Stimulated activated CD8-positive, alpha-beta memory T cell treated with anti-CD3 and anti-CD28 coated beads, Interleukin-7, amount 100 ng/mL, for 4 hours (primary cell): ENCODE results near the gene NAALADL2.
"Not testable (repeated sequence)": the region's sequence is repeated elsewhere in the genome, so short reads cannot be mapped to it uniquely, and the experiment has no call there.

Experiments used
- DNase-seq, 2 donors: peaks; one replicate each; pipeline ENCODE4 v3.0.0-alpha.2; 2020; ENCODE audit warnings: low read depth in 2 of 2

The NAALADL2 gene

DNA sequence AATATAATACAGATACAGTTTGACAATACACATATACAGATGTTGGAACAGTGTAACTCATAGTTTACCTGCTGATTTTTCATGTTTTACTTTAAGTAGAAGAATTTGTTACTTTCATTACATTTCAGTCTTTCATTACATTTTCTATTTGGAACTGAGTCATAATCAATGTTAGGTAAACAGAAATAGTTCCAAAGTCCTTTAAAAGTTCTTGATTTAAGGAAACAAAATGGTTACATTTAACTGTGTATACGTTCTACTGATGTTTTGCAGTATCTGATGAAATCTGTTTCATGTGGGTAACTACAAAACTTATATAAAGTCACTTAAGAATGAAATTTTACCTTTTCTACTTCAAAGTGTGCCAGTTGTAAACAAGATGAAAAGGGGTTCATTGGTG, 721.2 kb downstream of the NAALADL2 start:
- DNase-seq = no peak

DNA sequence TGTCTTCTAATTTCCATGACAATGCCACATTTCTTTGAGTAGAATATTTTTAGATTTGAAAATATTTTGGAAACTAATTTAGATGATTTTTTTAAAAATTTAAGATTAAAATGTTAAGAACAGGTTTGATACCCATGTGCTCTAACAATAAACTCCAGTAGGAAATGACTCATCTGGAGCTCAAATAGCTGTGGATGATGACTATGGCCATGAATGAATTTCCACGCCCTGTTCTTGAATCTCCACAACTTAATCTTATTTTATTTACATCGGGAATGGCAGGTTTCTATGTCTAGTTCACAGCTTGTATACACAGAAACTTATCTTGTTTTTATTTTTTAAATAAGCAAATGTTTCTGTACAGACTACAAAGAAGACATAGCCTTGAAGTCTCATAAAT, 726.8 kb downstream of the NAALADL2 start:
- DNase-seq = no peak

DNA sequence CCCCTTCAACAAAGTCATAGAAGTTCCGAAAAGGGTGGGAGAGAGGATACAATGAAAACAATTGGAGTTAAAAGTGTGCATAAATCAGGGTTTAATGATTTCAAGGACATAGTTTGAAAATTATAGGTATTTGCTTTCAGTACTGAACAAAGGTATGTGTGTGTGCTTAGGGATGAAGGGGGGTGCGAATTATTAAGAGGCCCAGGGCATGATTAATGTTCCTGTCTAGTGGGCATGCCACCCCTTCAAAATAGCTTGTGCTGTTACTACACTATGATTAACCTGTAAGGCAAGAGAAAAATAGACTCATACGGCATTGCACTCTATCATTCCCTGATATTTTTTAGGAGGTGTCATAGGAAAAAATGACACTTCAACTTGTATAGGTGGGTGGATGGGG, 731.6 kb downstream of the NAALADL2 start:
- no peak for DNase-seq

DNA sequence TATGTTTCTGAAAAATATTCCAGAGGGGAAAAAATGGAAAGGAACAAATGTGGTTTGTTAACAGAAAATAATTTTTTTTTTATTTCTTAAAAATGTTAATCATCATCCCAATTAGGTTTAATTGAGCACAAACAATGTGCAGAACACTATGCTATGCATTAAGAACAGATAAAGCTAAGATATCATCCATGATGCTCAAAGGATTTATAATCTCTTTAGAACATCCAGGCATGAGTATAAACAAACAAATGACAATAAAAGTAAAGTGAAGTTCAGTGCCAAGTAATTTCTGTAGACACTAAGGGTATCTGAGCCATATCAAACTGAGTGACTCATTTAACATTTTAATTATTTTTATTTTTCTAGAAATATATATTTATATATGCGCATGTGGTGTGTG, 732.2 kb downstream of the NAALADL2 start:
- no peak for DNase-seq

DNA sequence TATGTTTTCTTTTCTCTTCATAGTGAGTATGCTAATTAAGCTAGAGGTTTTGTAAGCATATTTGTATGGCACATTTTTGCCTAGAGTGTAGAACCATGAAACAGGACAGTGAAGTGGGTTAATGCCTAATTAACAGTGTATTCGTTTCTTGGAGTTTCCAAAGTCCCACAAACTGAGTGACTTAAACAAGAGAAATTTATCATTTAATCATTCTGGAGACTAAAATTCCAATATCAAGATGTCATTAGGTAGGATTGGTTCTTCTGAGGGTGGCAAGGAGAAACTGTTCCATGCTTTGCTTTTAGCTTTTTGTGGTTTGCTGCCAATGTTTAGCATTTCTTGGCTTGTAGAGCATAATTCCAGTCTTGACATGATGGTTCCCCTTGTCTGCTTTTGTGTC, 734.2 kb downstream of the NAALADL2 start:
- no peak for DNase-seq

DNA sequence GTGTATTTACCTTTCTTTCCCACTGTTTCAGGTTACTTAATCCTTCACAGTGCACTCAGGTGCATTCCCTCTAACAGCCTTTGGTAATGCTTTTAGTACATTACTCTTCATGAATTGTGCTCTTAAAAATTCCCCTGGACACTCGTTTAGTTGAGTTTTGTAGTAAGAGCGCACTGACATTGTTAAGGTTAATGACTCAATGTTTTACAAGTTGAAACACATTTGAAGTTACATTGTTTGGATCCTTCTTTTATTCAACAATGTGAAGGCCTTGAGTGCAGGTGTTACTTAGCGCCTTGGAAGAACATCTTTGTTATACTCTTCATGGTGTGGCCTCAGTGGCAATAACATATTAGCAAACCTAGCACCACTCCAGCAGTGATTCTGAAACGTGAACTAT, 739.6 kb downstream of the NAALADL2 start:
- DNase-seq = no peak

DNA sequence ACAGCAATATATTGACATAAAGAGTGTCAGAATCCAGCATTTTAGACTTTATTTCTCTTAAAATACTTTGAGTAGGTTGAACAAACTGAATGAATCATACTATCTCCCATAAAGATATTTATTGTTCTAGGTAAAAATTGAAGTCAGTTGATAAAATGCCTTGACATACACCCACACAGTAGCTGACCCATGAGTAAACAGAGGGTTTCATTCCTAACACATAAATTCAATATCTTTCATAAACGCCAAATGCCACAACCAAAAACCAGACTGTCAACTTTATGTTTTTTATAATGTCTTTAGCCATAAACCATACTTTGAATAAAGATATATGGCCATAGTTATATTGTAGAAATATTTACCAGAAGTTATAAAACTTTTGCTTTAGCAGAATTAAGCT, 742.4 kb downstream of the NAALADL2 start:
- DNase-seq = no peak

DNA sequence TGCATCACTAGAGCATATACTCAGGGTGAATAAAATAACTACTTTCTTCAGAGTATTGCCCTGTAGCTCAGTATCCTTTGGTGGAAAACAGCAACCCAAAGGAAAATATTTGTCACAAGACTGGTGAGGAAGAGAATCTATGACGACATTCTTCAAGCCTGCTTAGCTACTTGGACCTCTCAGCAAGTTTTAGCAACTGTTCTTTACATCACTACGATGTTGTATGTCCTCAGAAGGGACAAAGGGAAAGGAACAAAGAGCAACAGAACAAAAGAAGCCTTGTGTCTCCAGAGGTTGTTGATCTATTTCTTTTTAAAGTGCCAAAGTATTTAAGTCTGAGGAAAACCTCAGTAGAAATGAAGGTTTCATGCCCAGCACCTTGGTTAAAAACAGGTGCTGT, 746.7 kb downstream of the NAALADL2 start:
- no peak for DNase-seq

DNA sequence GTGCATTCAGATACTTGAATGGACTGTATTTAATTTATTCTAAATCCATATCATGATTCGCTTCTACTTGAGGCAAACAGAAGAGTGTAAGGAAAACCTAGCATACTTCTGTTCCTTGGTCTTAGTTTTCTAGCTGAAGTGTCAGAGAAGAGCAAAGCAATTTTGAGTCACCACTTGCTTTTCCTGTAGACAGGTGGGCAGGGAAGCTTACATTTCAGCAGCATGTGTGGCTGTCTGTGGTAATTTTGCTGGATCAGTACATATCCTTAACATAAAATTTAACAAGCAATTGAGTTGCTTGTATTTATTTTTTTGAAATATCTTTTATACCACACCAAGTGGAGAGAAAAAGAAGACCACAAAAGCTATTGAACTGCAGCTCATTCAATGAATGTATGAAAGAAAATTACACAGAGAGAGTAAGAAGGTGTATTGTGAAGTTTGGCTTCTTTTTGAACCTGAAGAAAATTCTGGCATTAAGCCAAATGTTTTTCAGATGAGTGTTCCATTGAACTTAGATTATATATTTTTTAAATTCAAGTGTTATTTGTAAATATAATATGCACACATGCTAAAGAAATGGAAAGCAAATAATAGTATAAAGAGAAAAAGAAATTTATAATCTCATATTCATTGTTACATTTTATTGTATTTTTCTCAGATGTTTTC, 747.6 kb downstream of the NAALADL2 start:
- no peak for DNase-seq

DNA sequence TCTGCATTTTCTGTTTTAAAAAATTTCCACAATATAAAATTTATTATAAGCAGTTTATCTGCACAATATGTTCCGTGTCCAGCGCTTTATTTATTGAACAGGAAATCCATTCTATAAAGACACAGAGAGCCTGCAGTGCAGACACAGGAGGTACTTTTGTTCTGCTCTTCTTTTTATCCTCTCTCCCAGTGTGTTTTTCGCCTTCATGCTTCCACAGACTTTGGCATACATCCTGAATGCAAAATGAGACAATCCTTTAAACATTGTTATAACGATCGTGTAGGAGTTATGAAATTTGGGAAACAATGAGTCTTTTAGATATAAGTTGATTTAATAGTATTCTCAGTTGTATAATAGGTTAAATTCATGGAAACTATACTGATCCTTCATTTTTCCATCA, 749.2 kb downstream of the NAALADL2 start:
- DNase-seq = no peak

DNA sequence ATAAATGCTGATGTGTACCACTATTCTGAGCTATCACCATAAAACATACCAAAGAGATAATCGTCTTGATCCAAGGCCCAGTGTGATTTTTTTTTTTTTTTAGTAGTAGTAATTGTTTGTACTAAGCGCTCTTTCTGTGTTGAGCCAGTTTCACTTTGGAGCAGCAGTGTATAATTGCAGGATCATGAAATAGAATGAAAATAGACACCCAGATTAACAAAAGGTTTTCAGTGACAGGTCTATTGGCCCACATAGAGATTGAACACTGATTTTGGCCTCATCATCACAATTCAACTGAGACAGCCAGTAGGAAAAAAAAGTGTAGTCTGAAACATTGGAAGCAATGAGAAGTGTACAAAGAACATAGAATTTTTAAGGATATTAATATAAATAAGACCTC, 749.8 kb downstream of the NAALADL2 start:
- no peak for DNase-seq

DNA sequence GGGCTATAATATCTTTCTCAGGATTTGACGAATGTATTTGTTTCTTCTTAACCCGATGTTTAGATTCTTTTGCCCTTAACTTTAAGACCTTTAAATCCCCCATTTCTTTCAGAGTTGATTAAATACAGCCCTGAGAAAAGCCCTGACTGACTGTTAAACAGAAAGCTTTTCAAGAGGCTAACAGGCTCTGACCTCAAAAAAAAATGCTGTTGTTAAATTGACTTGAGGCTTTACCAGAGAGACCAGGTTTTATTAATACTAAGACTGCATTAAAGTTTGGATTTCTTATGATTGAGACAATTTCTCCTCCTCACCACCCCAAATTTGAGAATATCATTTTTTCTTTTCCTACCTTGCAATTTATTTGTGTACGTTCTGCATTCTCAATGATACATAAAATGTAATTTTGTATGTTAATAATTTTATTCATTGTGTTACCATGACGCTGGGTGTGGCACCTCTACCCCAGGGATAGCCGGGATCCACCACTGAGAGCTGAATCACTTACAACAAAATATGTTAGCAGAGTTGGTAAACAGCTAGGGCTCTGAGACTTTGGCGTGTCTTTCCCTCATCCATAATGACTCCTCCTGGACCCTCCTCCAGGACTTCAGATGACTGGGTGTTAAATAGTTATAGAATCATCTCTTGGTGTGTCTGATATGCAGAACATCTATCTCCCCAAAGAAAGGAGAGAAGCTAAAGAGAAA, 753.5 kb downstream of the NAALADL2 start:
- no peak for DNase-seq

DNA sequence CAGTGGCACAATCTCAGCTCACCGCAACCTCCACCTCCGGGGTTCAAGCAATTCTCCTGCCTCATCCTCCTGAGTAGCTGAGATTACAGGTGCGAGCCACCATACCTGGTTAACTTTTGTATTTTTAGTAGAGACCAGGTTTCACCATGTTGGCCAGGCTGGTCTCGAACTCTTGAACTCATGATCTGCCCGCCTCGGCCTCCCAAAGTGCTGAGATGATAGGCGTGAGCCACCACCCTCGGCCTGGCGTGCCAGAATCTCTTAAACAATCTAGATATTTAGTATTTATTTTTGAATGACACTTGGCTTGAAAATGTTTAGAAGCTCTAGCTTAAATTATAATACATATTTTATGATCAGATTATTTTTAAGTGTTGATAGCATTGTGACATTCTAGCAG, 755.0 kb downstream of the NAALADL2 start:
- not testable (repeated sequence) for DNase-seq

DNA sequence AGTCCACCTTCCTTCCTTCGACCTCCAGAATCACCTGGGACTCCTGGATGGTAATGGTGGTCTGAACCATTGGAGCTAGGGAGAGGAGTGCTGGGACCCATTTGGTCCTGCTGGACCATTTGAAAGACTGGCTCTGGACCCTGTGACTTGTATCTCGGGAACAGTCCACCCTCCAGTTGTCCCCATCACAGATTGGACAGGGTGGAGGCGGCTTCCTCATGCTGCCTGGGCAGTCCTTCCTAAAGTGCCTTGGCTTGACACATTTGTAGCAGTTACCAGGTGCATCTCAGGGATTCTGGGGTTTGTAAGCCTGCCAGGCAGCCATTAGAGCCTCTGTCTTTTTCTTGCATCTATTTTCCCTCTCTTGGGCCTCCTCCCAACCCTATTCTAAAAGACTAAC, 758.1 kb downstream of the NAALADL2 start:
- DNase-seq = no peak

DNA sequence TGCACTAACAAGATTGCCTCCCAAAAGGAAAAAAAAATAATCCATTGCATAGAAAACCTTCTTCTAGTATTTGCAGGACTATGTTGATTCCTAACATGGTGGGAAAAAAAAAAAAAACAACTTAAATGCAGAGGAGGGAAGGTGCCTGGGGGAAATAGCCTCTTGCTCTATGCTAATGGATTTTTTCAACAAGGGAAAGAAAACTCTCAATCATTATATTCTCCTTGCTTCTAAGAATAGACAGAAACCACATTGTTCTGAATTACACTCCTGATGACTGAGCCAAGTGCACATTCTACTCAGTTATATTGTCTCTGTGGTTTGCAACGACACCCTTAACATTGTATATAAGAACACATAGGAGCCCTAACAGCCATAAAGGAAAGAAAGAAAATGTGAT, 760.2 kb downstream of the NAALADL2 start:
- DNase-seq = no peak

DNA sequence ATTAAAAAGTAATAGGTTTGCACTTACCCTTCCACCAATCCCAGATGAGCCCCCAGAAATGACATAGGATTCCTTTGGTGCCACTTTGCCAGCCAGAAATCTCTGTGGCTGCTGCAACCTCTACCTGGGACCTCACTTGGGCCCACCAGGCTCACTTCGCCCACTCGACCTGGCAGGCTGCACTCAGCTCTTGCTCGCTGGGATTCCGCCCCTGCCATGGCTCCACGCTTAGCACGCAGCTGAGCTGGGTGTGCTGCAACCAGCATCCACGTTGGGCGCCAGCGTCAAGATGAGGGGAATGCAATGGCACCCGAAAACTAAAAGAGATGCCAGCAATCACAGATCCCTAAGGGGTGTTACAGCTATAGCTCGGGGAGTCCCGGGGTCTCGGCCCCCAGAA, 761.0 kb downstream of the NAALADL2 start:
- no peak for DNase-seq

DNA sequence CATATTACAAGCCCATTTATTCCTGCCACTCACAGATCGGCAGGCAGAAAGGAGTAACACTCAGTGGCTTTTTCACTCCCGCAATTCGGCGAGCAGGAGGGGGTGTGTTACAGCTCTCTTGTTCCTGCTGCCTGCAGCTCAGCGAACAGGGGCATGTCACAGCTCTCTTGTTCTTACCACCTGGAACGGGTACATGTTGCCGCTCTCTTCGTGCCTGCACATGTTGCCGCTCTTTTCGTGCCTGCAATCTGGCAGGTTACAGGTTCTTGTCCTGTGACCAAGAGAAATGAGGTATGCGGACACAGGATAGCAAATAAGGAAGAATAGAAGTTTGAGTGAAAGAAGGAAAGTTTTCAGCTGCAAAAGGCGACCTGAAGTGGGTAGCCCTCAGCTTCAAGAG, 761.4 kb downstream of the NAALADL2 start:
- no peak for DNase-seq

DNA sequence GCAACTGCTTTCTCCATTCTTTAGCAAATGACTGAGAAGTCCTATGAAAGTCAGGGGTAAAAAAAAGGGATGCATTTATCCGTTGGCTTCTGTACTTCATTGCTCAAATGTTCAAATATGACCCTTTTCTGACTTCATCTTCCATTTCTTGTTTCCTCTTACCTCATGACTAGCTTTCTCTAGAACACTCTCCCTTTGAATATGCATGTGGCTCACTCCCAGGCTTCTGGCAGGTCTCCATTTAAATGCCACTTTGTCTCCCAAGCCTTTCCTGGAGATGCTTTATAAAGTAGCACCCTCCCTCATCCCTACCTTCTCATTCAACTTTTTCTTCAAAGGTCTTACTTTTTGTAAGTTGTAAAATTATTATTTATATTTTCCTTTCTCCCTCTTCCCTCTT, 781.8 kb downstream of the NAALADL2 start:
- no peak for DNase-seq

DNA sequence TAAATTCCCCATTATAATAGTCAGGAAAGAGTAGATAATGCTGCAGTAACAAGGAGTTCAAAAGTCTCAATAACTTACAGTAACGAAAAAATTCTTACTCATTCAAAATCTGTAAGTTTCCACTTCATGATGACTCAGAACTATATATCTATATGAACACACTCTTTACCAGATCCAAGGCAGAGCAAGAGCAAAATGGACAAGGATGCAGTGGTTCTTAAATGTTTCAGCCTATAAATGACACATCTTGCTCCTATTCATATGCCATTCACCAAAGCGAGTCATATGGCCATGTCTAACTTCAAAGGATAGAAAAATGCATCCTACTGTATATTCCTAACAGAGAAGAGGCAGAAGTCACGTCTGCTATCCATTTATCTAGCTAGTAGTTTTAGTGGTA, 787.7 kb downstream of the NAALADL2 start:
- no peak for DNase-seq

DNA sequence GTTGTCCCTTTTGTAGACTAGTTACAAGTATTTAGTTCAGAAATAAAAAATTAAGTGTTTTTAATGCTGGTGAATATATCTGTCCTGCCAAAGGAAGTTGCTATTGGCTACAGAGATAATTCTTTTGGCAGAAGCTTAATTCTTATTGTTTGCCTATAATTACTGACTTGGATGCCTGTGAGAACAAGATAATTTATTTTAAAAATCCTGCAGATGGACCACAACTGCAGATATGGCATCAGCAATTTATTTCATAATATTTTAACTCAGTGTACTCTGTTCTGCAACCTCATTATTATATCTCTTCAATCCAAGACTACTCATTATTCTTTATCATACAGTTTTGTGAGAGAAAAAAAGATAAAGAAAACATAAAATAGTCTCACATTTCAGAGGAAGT, 789.8 kb downstream of the NAALADL2 start:
- DNase-seq = no peak

DNA sequence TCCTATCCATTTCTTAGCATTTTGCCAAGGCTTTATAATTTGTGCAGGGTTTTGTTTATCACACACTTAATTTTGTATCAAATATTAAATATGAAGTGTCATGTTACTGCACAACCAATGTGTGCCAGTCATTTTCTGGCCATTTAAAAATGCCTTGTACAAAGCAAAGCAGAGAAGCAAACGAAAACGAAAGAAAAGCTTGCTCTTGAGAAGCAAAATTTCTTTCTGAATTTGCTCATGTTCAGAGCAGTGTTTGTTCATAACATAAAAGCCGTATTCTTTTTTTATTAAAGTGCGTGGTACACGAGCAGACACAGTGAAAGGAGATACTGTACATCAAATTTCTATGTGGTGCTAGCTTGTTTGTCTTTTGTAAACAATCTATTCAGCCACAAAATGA, 792.6 kb downstream of the NAALADL2 start:
- no peak for DNase-seq

DNA sequence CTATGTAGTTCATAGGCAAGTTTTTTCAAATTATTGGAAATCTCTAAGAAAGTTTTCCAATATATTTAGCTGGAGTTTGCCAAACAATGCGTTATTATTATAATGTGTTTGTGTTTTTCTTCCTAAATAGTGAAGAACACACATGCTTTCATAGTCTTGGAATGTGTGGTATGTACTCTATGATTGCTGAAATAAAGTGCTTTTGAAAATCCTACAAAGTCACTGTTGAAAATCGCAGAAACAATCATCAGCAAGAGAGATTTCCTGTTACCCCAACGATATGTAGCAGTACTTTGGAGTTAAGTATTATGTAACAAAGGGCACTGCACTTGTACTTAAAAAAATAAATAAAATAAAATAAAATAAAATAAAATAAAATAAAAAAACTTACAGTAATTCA, 796.2 kb downstream of the NAALADL2 start:
- no peak for DNase-seq

DNA sequence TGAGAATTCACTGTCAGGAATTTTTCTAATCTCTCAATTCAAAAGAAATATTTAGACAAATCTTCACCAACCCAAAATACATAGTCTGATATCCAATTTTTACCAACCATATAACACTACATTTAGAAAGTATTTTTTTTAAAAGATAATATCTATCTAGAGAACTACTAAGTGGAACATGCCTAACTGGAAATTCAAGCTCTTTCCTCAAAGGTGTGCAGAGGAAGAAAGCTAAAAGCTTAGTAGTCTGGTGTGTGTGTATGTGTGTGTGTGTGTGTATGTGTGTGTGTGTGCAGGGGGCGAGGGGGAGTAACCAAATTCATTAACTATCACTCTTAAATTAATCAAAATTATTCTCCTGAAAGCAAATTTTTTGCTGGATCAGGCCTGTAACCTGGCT, 797.3 kb downstream of the NAALADL2 start:
- DNase-seq = no peak
